Parietal lobe (tissue), 2 donors: Measurements from ENCODE around the gene VEZT. TPM values are rescaled to one million over a fixed set of nuclear protein-coding genes. Genes with fewer than 3 reads are reported as not detected.

ENCODE experiments used
- small RNA-seq: library from RNA; depleted of rRNA; stranded (forward); fragments of <200 nt; gene quantifications from one replicate; pipeline ENCODE3, GENCODE V24; 2014; ENCODE audit warnings: low replicate concordance
- total RNA-seq: library from RNA; depleted of rRNA; stranded (reverse); fragments of >200 nt; gene quantifications from one replicate; pipeline ENCODE4 v1.2.3, GENCODE V29; 2014

VEZT gene
- total RNA-seq: 326 TPM

GRCh38 chr12:95217377-95218149, at the start of gene VEZT, which contains the start of gene FGD6:
VEZT (plus strand) TSS chr12:95217807; CDS start chr12:95217851, 44 bp downstream.
FGD6 (minus strand) TSS chr12:95217467; CDS start chr12:95217240, 227 bp downstream.

Small RNA genes lying within 50 kb of the gene (small RNA-seq; reads per million reads assigned to genes)
- gene MIR331 (5.2 reads per million, percentile 87 among the genes with 10 or more reads in this experiment), gene MIR3685 (not detected), gene RF00019 (not detected), gene RNU6-808P (not detected)

Other genes starting within 250 kb of the VEZT start
- 65.4 TPM for gene NDUFA12, start 214.1 kb upstream of the VEZT start, total RNA-seq
- gene NR2C1, start 144.2 kb upstream of the VEZT start, total RNA-seq: 84.2 TPM
- gene FGD6, start 340 bp upstream of the VEZT start, total RNA-seq: 14.1 TPM